Endothelial cell (in vitro differentiated cells): ENCODE results near the gene SPATA3. TPM values are rescaled to one million over a fixed set of nuclear protein-coding genes. Genes with fewer than 3 reads are reported as not detected.

Experiments used
- DNase-seq: peaks from one replicate; pipeline ENCODE4 v3.0.0; 2021; ENCODE audit warnings: low spot score
- H3K27ac Mint-ChIP-seq: one replicate; pipeline ENCODE4 v1.8.0; 2021; ENCODE audit warnings: mixed read lengths, inconsistent platforms; ENCODE audit not compliant: unreplicated experiment
- H3K27me3 Mint-ChIP-seq: one replicate; pipeline ENCODE4 v1.8.0; 2021; ENCODE audit warnings: mild to moderate bottlenecking, moderate library complexity, mixed read lengths, inconsistent platforms; ENCODE audit not compliant: unreplicated experiment
- H3K36me3 Mint-ChIP-seq: one replicate; pipeline ENCODE4 v1.8.0; 2021; ENCODE audit warnings: mild to moderate bottlenecking, low read depth, mixed read lengths, inconsistent platforms; ENCODE audit not compliant: unreplicated experiment
- H3K4me1 Mint-ChIP-seq: one replicate; pipeline ENCODE4 v1.8.0; 2021; ENCODE audit warnings: mild to moderate bottlenecking, mixed read lengths, inconsistent platforms; ENCODE audit not compliant: unreplicated experiment
- H3K4me3 Mint-ChIP-seq: one replicate; pipeline ENCODE4 v1.8.0; 2021; ENCODE audit warnings: mild to moderate bottlenecking, mixed read lengths, inconsistent platforms; ENCODE audit not compliant: unreplicated experiment
- H3K9me3 Mint-ChIP-seq: one replicate; pipeline ENCODE4 v1.8.0; 2021; ENCODE audit warnings: mixed read lengths, inconsistent platforms; ENCODE audit not compliant: unreplicated experiment
- total RNA-seq: library from RNA; stranded (reverse); fragmentation: NEBNext Ultra II Directional; extraction: Animal tissue kit (Norgen Biotek cat#: 25700); gene quantifications from one replicate; pipeline ENCODE4 v1.2.1, GENCODE V29; 2021; ENCODE audit not compliant: unreplicated experiment
- TF ChIP-seq, protein P1 (sequence below): fragments of 200-600 bp; sonication (generic); IDR thresholded peaks from one replicate; pipeline ENCODE4 v1.5.0; 2021; ENCODE audit warnings: antibody characterized with exemption; ENCODE audit not compliant: unreplicated experiment

Gene SPATA3
- total RNA-seq, 1 donor from 2014 or later: not detected

DNA sequence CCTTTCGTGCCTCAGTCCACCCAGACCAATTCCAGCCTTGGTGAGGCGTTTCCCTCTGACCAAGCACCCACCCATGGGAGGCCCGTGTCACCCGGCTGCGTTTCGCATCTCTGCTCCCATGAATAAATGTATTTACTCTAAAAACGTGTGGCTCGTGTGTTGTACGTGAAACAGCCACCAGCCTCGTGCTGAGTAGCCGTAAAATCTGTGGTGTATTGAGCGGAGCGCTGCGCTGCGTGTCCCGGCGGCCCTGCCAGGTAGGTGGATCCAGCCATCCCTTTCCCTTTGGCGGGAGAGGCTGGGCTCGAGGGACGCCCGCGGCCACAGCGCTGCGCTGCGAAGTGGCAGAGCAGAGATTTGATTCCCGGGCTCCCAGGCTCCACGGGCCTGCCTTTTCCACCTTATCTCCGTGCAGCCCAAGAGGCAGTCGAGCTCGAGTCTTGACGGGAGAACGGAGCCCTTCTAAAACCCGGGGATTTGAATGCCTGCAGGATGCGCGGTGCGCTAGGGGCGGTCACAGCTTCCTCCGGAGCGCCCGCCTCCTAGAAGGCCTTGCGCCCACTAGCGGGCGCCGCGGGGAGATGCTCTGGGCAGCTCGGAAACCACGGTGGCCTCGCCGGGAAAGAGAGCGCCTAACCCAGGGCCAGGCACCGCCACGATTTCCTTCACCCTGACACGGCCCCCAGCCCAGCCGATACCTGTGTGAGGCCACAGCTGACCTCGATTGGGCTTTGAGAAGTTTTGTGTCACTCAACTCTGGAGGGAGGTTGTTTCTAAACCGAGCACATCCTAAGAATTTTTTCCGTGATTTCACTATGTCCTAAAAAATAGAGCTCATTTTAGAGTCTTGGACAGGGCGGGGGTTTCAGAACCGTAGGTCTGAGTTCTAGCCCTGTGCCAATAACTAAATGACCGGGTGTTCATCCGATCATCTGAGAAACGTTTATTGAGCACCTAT, 56.9 kb downstream of the SPATA3 start:
- Mint-ChIP-seq H3K27ac (no peak overlapping the region), H3K9me3 (no peaks in the 10 kb centered on the region), H3K27me3 (peaks cover 6% of the 10 kb centered on the region), H3K4me1 (peaks cover 8% of the 10 kb centered on the region), H3K4me3 (peak overlapping the region; percentile 85), H3K36me3 (no peaks in the 10 kb centered on the region)
- TF ChIP-seq, protein P1, sequence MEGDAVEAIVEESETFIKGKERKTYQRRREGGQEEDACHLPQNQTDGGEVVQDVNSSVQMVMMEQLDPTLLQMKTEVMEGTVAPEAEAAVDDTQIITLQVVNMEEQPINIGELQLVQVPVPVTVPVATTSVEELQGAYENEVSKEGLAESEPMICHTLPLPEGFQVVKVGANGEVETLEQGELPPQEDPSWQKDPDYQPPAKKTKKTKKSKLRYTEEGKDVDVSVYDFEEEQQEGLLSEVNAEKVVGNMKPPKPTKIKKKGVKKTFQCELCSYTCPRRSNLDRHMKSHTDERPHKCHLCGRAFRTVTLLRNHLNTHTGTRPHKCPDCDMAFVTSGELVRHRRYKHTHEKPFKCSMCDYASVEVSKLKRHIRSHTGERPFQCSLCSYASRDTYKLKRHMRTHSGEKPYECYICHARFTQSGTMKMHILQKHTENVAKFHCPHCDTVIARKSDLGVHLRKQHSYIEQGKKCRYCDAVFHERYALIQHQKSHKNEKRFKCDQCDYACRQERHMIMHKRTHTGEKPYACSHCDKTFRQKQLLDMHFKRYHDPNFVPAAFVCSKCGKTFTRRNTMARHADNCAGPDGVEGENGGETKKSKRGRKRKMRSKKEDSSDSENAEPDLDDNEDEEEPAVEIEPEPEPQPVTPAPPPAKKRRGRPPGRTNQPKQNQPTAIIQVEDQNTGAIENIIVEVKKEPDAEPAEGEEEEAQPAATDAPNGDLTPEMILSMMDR: peak; percentile 73
- peak; percentile 88 for DNase-seq

DNA sequence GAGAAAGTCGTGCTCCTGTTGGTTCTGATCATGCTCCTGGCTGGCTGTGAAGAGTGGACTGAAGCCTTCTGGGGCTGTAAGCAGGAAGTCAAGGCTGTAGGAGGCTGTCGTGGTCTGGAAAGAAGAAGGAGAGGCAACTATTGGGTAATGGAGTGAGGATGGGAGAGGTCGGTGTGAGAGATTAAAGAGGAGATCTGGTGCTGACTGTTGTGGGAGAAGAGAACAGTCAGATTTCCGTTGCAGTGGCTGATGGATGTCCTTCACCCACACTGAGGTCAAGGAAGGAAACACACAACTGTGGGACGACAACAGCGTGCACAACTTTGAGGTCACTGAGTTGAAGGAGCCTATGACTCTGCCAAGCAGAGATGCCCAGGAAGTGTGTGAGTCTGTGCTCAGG, 57.9 kb downstream of the SPATA3 start:
- TF ChIP-seq, protein P1: no peak
- H3K36me3 Mint-ChIP-seq: no peaks in the 10 kb centered on the region
- H3K9me3 Mint-ChIP-seq: no peaks in the 10 kb centered on the region
- peak overlapping the region; percentile 48 for H3K4me3 Mint-ChIP-seq
- H3K4me1 Mint-ChIP-seq: peaks cover 18% of the 10 kb centered on the region
- H3K27ac Mint-ChIP-seq: no peak overlapping the region
- peaks cover 6% of the 10 kb centered on the region for H3K27me3 Mint-ChIP-seq
- DNase-seq: no peak

DNA sequence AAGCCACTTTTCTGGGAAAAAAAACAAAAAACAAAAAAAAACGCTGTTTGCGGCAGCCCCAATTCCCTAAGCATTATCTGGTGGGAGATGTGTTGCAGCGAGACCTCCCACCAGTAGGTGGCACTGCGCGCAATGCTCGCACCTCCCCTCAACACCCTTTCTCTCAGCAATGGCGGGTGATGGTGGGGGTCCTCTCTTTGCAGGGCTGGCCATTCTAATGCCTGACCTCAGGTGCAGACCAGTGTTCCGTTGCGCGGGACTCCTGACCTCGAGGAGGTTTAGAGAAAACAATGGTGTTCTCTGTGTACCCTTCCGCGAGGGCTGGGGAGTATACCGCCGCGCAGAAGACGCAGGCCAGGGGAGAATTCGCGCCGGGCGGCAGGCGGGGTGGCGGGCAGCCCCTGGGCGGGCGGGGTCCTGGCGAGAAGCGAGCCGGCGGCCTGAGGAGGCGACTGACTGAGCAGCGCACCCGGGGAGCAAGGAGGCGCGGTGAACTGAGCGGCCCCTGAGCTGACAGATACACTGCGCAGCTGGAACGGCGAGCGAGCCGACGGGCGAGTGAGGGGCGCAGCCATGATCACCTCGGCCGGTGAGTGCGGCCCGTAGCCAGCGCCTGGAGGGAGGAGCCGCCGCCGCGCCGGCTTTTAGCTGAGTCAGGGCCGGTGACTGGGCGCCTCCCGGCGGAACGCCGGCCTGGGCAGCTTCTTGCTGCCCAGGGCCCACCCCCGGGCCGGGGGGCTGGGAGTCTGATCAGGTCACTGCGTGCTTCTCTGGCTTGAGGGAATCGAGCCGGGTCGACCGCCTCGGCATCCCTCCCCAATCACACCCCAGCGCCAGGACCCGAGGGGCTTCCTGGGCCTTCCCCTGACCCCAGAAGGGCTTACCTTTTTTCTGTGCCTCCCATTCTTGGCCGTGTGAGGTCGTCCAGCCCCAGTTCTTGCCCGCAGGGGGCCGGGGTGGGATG, 60.8 kb downstream of the SPATA3 start, which contains the start of gene PSMD1:
Gene PSMD1, plus strand, starts transcription at position 415 of the 964 bp plus-strand sequence. Its CDS starts 159 bp downstream, at position 574.
- peak; percentile 93 for DNase-seq
- TF ChIP-seq, protein P1: peak; percentile 87
- peaks cover 2% of the 10 kb centered on the region for H3K36me3 Mint-ChIP-seq
- H3K27ac Mint-ChIP-seq: peak within 1 kb of the TSS; percentile 100
- peaks cover 6% of the 10 kb centered on the region for H3K27me3 Mint-ChIP-seq
- peaks cover 22% of the 10 kb centered on the region for H3K4me1 Mint-ChIP-seq
- peak within 1 kb of the TSS; percentile 96 for H3K4me3 Mint-ChIP-seq
- no peaks in the 10 kb centered on the region for H3K9me3 Mint-ChIP-seq

DNA sequence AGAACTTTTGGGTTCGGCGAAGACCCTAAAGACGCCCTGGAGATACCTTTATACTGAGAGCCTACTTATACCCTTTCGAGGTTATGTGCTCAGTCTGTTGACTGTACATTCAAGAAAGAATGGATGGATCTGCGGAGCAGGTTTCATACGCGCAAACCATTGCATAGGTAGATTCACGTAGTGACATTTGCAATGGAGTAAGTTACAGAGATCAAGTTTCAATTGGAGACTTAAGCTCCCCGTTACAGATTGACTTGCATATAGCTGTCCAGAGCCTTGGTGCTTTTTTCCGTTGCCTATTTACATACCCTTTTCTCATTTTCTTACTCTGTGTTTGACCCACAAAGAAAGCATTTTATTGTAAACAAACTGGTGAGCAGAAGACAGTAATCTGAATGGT, 61.7 kb downstream of the SPATA3 start:
- DNase-seq: no peak
- H3K4me3 Mint-ChIP-seq: peak overlapping the region; percentile 89

More for the DNA sequence above, 61.7 kb downstream of the SPATA3 start:
- Mint-ChIP-seq H3K9me3 (no peaks in the 10 kb centered on the region), H3K27me3 (peaks cover 6% of the 10 kb centered on the region), H3K4me1 (peaks cover 22% of the 10 kb centered on the region), H3K36me3 (peaks cover 9% of the 10 kb centered on the region), H3K27ac (peak overlapping the region; percentile 82)
- TF ChIP-seq, protein P1: no peak

Other genes with a start within 250 kb of the SPATA3 start
- gene ITM2C, start 131.2 kb upstream of the SPATA3 start, total RNA-seq: 279 TPM
- 0.28 TPM for gene GPR55, start 70.9 kb upstream of the SPATA3 start, total RNA-seq
- 5.4 TPM for gene C2orf72, start 41.4 kb downstream of the SPATA3 start, total RNA-seq
- 119 TPM for gene PSMD1, start 60.7 kb downstream of the SPATA3 start, total RNA-seq
- gene HTR2B, start 128.9 kb downstream of the SPATA3 start, total RNA-seq: 0.80 TPM
- 18.3 TPM for gene ARMC9, start 202.5 kb downstream of the SPATA3 start, total RNA-seq